CD1c-positive myeloid dendritic cell (primary cell): ENCODE data around the gene ARVCF.
A peak's percentile ranks its signal among the peaks of the same experiment; 100 is the strongest.

Experiments used
- DNase-seq: peaks from one replicate; pipeline ENCODE4 v3.0.0-alpha.2; 2016; ENCODE audit errors: extremely low spot score

ARVCF gene

GRCh38 chr22:19973551-19974267 is 42.9 kb downstream of the ARVCF start:
- DNase-seq: no peak

- DNase-seq: no peak
Observed at GRCh38 chr22:19972652-19973550, 43.7 kb downstream of the ARVCF start.

- no peak for DNase-seq
Observed at GRCh38 chr22:19972251-19972650, 44.4 kb downstream of the ARVCF start.

GRCh38 chr22:19971276-19972124 is 45.1 kb downstream of the ARVCF start:
- no peak for DNase-seq

GRCh38 chr22:19970479-19971275 is 45.9 kb downstream of the ARVCF start:
- DNase-seq: peak; percentile 76

- DNase-seq: no peak
Observed at GRCh38 chr22:19970031-19970478, 46.6 kb downstream of the ARVCF start.

- DNase-seq: no peak
Observed at GRCh38 chr22:19969141-19969928, 47.3 kb downstream of the ARVCF start.

- DNase-seq: no peak
Observed at GRCh38 chr22:19968450-19968891, 48.2 kb downstream of the ARVCF start.

- no peak for DNase-seq
Observed at GRCh38 chr22:19967850-19968449, 48.7 kb downstream of the ARVCF start.

- no peak for DNase-seq
Observed at GRCh38 chr22:19966908-19967750, 49.5 kb downstream of the ARVCF start.

GRCh38 chr22:19965771-19966709 is 50.6 kb downstream of the ARVCF start:
- peak; percentile 9 for DNase-seq

GRCh38 chr22:19964701-19965386 is 51.8 kb downstream of the ARVCF start:
- DNase-seq: no peak

GRCh38 chr22:19963863-19964642 is 52.6 kb downstream of the ARVCF start:
- no peak for DNase-seq

- peak; percentile 68 for DNase-seq
Observed at GRCh38 chr22:19962909-19963806, 53.5 kb downstream of the ARVCF start.

- DNase-seq: peak; percentile 55
Observed at GRCh38 chr22:19962246-19962908, 54.2 kb downstream of the ARVCF start.
